DMS114 treated with DMSO at 0.1 percent for 48 hours (cell line): ENCODE measurements around the gene RRP1.
A peak's percentile ranks its signal among the peaks of the same experiment; 100 is the strongest.

Experiments
- DNase-seq: peaks from one replicate; lab custom pipeline; 2025; ENCODE audit not compliant: unreplicated experiment; lab: John Stamatoyannopoulos, UW

The RRP1 gene, protein sequence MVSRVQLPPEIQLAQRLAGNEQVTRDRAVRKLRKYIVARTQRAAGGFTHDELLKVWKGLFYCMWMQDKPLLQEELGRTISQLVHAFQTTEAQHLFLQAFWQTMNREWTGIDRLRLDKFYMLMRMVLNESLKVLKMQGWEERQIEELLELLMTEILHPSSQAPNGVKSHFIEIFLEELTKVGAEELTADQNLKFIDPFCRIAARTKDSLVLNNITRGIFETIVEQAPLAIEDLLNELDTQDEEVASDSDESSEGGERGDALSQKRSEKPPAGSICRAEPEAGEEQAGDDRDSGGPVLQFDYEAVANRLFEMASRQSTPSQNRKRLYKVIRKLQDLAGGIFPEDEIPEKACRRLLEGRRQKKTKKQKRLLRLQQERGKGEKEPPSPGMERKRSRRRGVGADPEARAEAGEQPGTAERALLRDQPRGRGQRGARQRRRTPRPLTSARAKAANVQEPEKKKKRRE

DNA sequence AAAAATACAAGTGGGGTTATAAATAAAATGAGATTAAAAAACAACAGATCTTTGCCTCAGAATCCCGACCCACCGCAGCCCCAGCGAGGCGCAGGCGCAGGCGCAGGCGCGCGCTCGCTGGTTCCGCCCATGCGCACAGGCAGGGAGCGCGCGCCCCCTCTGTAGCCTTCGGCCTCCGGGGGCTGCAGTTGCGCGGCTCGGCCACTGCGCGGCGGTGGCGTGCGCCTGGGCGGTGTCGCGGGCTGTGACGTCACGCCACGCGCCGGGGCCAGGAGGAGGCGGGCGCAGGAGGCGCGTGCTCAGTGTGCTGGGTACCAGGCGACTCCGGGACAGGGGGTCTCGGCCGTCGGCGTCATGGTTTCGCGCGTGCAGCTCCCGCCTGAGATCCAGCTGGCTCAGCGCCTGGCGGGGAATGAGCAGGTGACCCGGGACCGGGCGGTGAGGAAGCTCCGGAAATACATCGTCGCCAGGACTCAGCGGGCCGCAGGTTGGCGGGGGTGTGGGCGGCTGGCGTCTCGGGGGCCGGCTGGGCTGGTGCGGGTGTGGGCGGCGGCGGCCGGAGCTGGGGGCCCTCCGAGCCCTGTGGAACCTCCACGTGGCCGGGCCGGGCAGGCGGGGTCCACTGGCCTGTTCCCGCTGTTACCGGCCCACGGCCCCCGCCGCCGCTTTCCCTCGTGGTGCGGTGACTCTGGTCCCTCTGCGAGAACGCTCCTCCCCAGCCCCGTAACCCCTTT lies at the start of gene RRP1:
Gene RRP1, plus strand, starts transcription at position 302 of the 734 bp plus-strand sequence. Its CDS starts 53 bp downstream, at position 355.
- DNase-seq, result peak; percentile 51

- DNase-seq, result no peak
These were observed 49.5 kb upstream of the RRP1 start for GRCh38 chr21:43739621-43740435.

DNA sequence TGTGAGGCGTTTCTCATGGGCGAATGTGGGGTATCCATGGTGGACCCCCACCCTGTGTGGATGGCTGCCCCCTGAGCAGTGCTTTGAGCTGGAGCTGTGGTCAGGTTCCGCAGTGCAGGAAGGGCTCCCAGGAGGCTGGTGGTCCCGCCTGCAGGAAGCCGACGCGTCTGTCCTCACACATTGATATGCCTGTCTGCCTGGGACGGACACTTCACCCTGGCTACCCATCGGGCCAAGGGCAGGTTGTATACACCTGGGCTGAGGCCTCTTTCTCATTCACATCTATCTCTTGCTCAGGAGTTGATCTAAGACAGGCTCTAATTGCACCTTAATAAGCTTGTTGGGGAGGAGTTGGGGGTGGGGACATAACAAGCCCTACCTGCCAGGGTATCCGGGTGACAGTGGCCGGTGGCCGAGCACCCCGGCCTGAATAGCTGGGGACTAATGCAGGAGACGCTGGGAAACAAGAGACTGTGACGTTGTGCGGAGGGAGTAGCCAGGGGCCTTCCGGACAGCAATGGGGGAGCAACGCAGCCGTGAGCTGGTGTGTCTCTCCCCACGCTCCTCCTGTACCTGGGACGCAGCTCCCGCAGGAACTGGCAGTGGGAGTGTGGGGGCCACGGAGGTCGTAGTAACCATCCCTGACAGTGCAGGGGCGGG lies 48.8 kb upstream of the RRP1 start:
- DNase-seq, result no peak

- DNase-seq, result no peak
These were observed 47.8 kb upstream of the RRP1 start for GRCh38 chr21:43741423-43742096.

DNA sequence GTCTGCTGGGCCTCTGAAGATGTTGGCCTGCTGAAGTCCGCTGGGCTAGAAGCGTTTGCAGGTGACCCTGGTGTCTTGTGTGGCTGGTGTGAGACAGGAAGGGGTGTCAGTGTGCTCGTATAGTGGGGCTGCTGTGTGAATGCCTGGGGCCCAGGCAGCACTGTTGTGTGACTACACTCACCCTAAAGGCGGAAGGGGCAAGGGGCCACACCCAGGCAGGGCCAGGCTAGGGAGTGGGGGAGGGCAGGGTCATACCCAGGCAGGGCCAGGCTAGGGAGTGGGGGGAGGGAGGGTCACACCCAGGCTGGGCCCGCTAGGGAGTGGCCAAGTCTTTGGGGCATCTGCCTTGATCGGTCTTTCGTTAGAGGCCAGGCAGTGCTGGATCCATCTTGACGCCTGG lies 45.4 kb upstream of the RRP1 start:
- no peak for DNase-seq

DNA sequence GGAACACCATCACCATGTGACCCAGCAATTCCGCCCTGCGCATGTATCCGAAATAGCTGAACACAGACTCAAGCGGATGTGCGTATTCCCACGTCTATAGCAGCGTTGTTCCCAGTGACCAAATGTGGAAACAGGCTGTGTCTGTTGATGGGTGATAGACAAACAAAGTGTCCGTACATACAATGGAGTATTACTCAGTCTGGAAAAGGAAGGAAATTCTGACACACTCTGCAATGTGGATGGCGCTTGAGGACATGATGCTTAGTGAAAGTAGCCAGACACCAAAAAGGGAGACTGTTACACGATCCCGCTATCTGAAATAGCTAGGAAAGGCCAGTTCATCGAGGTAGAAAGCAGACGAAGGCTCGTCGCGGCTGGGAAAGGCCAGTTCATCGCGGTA lies 44.7 kb upstream of the RRP1 start:
- no peak for DNase-seq

- DNase-seq, result no peak
These were observed 43.4 kb upstream of the RRP1 start for GRCh38 chr21:43745772-43746517.

DNA sequence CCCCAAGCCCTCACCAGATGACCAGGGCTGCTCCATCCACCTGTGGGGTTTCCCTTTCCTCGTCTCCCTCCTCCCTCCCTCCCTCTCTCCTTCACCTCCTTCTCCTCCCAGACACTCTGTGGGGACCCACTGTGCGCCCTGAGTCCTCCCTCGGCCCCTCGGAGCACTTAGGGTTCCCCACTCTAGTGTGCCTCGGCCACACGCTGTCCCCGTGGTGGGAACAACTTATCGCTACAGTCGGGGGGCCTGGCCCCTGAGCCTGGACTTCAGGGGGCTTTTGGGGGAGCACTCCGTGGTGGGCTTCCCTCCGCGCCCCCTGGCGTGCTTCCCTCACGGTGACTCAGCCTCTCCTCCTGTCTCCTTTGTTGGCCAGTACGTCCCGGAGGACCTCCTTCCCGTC lies 40.8 kb upstream of the RRP1 start:
- no peak for DNase-seq

DNA sequence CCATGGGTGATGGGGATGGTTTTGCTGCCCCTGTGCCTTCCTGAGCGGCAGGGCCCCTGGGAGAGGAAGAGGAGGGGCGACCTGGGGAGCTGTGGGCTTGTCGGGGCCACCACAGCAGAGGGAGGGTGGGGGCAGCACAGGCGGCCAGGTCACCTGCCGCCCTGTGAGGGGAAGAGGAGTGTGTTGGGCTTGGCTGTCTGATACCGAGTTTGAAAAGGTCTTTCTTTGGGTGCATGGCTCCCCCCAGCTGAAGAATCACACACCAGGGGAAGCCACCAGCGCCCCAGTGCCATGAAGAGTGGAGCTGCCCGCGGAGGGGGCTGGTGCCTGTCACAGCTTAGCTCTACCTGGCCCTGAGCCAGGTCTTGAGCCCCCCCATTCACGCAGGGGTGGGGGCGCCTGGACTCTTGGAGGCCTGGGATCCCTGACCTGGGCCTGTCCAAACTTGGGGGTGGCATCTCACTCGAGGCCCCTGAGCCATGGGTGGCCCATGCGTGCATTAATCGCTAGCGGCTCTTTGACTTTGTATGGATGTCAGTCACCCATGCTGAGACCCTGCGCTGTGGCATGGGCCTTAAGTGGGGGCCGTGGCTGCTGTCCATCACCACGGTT lies 39.6 kb upstream of the RRP1 start:
- DNase-seq, result no peak

- no peak for DNase-seq
These were observed 38.9 kb upstream of the RRP1 start for GRCh38 chr21:43750339-43751033.

DNA sequence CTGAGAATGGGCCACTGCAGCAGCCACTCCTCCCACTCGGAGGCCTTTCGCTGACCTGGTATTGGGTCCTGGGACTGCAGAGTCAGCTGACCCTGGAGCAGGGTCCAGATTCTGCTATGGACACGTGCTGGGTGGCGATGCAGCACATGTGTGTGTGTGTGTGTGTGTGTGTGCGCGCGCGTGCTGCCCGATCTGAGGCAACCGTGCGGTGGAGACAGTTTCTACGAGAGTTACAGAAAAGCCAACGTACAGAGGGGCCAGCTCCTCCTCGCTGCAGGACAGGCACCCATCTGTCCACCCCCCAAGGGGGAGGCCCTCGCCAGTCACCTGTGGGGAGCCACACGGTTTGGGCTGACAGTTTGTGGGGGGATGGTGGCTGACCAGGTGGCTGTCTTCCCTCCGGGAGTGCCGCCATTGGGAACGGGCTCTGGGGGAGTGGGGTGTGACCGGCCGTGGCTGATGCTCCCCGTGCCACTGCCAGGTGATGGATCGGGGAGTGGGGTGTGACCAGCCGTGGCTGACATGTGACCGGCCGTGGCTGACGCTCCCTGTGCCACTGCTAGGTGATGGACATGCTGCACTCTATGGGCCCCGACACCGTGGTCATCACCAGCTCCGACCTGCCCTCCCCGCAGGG lies 37.3 kb upstream of the RRP1 start:
- no peak for DNase-seq

- no peak for DNase-seq
These were observed 36.5 kb upstream of the RRP1 start for GRCh38 chr21:43752758-43753438.

DNA sequence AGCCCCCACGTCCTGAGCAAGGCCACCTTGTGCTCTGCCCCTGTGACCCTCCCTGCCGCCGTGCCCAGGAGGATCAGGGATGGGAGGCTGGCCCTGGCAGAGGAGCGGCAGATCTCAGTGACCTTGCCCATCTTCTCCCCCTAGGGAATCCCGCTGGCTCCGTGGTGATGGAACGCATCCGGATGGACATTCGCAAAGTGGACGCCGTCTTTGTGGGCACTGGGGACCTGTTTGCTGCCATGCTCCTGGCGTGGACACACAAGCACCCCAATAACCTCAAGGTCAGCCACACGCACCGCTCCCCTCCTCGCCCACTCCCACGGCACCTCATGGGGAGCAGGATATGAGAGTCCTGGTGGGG lies 36.0 kb upstream of the RRP1 start:
- no peak for DNase-seq

- DNase-seq, result no peak
These were observed 34.2 kb upstream of the RRP1 start for GRCh38 chr21:43754948-43755781.

- DNase-seq, result no peak
These were observed 33.4 kb upstream of the RRP1 start for GRCh38 chr21:43755820-43756594.

DNA sequence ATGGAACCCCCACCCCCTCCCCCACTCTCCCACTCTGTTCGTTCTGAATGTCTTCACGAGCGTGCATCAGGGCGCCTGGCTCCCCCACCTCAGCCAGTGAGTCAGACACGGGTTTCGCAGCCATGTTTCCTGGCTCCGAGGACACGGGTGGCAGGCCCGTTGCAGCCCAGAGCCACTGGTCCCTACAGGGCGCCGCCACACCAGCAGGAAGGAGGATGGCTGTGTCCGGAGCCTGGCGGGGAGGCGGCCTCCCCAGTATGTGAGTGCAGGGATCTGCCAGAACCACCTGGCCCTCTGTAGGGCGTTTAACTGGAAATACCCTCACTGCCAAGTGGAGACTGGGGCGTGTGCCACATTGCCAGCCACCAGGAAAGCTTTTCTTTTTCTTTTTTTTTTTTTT lies 31.8 kb upstream of the RRP1 start:
- DNase-seq, result no peak
